ENCODE results near the gene IFIT2. TPM values are rescaled to one million over a fixed set of nuclear protein-coding genes. Genes with fewer than 3 reads are reported as not detected.

Gene IFIT2
- total RNA-seq, result 8.9 and 25.2 TPM in 2 replicates

GRCh38 chr10:89301721-89302445 lies at the start of gene IFIT2:
TSS of gene IFIT2 (plus strand) at chr10:89302046. CDS start at chr10:89302124, 78 bp downstream.

GRCh38 chr10:89327803-89328441 lies 26.1 kb downstream of the IFIT2 start, which contains the start of gene IFIT3:
TSS of gene IFIT3 (plus strand) at chr10:89327997. CDS start at chr10:89328074, 77 bp downstream.

Other genes with a start within 250 kb of the IFIT2 start
- 3.8 and 6.3 TPM in 2 replicates for gene CH25H, start 94.7 kb upstream of the IFIT2 start, total RNA-seq
- 270 and 319 TPM in 2 replicates for gene LIPA, start 50.3 kb upstream of the IFIT2 start, total RNA-seq
- 11.2 and 18.7 TPM in 2 replicates for gene IFIT3, start 26.0 kb downstream of the IFIT2 start, total RNA-seq
- not detected in 2 replicates for gene IFIT1B, start 76.0 kb downstream of the IFIT2 start, total RNA-seq
- gene IFIT1, start 90.6 kb downstream of the IFIT2 start, total RNA-seq, result 0.77 and 1.5 TPM in 2 replicates
- 13.4 and 14.0 TPM in 2 replicates for gene IFIT5, start 112.5 kb downstream of the IFIT2 start, total RNA-seq
- gene SLC16A12, start 233.5 kb downstream of the IFIT2 start, total RNA-seq, result under 0.01 TPM in 1 of 2 replicates, not detected in the other